ENCODE results near the gene TEX261.

The TEX261 gene

DNA sequence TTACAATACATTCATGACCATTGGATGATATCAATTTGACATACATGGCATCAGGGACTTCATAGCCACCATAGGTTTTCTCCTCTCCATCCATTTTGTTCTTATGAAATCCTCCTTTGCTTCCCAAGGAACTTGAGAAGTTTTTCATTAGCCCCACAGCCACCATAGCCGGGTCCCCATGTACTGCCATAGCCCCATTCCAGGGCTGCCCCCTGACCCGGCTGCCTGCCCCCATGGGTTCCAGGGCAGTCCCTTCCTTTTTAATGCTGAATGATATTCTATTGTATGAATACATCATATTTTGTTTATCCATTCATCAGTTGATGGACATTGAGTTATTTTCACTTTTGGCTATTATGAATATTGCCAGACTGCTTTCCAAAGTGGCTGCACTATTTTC is 38.5 kb downstream of the TEX261 start:
- DNase-seq (ENCODE audit: extremely low read depth, low read depth): no peak
- TF ChIP-seq, protein P1, sequence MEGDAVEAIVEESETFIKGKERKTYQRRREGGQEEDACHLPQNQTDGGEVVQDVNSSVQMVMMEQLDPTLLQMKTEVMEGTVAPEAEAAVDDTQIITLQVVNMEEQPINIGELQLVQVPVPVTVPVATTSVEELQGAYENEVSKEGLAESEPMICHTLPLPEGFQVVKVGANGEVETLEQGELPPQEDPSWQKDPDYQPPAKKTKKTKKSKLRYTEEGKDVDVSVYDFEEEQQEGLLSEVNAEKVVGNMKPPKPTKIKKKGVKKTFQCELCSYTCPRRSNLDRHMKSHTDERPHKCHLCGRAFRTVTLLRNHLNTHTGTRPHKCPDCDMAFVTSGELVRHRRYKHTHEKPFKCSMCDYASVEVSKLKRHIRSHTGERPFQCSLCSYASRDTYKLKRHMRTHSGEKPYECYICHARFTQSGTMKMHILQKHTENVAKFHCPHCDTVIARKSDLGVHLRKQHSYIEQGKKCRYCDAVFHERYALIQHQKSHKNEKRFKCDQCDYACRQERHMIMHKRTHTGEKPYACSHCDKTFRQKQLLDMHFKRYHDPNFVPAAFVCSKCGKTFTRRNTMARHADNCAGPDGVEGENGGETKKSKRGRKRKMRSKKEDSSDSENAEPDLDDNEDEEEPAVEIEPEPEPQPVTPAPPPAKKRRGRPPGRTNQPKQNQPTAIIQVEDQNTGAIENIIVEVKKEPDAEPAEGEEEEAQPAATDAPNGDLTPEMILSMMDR (IDR thresholded peaks at IDR 0.05; ENCODE audit: low read depth, low read length, missing control alignments): no peak
- H3K4me3 ChIP-seq (replicated peaks; ENCODE audit: low read depth, low read length): no peak overlapping the region

DNA sequence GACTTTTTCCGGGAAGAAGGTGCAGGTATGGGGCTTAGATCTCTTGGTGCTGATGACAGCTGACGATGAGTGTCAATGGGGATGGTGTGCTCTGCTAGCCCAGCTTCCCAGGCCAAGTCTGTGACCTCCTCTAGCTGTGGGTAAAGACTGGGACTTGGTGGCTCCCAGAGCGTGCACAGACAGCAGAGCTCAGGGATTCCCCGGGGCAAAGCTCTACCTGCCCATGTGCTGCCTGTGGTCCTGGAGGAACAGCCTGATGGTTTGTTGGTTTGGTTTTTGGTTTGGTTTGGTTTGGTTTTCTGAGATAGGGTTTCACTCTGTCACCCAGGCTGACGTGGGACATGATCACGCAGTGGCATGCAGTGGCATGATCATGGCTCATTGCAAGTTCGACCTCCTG is 39.8 kb downstream of the TEX261 start:
- H3K4me3 ChIP-seq (replicated peaks; ENCODE audit: low read depth, low read length): no peak overlapping the region
- TF ChIP-seq, protein P1 (IDR thresholded peaks at IDR 0.05; ENCODE audit: low read depth, low read length, missing control alignments): no peak
- DNase-seq (ENCODE audit: extremely low read depth, low read depth): no peak

DNA sequence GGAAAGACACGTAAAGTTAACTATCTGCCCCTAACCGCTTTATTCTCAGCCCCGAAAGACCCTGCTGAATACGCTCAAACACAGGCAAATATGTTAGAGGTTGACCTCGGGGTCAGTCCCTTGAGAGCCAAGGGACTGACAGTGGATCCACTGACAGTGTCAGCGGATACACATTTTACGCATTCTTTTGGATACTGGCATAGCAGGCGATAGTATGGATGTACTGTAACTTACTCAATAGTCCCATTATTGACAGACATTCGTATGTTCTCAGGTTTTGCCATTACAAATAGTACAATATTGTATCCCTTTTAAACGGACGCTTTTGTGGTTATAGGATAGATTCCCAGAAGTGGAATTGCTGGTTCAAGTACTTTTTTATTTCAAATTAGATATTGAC is 45.6 kb downstream of the TEX261 start:
- TF ChIP-seq, protein P1 (IDR thresholded peaks at IDR 0.05; ENCODE audit: low read depth, low read length, missing control alignments): no peak
- DNase-seq (ENCODE audit: extremely low read depth, low read depth): no peak
- no peak overlapping the region for H3K4me3 ChIP-seq (replicated peaks; ENCODE audit: low read depth, low read length)

DNA sequence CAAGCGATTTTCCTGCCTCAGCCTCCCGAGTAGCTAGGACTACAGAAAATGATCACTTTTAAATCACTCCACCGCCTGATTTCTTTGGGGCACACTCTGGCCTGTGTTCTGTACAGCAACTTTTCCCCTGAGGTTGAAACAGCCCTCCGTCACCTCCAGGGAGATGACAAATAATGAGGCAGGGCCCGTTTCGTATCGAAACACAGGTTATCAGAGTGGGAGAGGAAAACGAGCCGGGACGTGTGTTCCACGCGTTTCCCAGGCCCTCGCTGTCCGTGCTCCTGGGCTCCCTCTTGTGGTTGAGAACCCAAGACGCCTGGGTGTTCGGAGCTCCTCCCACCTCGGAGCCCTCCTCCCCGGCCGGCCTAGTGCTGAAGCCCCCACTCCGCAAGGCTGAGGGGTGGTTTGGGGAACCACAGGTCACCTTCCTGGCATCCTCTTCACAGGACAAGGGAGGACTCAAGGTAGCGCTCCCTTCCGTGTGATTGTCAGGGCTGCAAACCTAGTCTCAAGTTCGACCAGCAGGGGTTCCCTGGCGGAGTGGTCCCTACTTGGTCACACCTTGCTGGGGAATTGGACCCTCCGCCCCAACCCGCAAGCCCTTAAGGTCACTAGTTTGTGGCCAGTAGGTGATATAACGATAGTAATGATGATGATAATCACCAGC is 46.2 kb downstream of the TEX261 start:
- TF ChIP-seq, protein P1 (IDR thresholded peaks at IDR 0.05; ENCODE audit: low read depth, low read length, missing control alignments): peak; percentile 95
- peak; percentile 44 for DNase-seq (ENCODE audit: extremely low read depth, low read depth)
- H3K4me3 ChIP-seq (replicated peaks; ENCODE audit: low read depth, low read length): peak overlapping the region; percentile 53

DNA sequence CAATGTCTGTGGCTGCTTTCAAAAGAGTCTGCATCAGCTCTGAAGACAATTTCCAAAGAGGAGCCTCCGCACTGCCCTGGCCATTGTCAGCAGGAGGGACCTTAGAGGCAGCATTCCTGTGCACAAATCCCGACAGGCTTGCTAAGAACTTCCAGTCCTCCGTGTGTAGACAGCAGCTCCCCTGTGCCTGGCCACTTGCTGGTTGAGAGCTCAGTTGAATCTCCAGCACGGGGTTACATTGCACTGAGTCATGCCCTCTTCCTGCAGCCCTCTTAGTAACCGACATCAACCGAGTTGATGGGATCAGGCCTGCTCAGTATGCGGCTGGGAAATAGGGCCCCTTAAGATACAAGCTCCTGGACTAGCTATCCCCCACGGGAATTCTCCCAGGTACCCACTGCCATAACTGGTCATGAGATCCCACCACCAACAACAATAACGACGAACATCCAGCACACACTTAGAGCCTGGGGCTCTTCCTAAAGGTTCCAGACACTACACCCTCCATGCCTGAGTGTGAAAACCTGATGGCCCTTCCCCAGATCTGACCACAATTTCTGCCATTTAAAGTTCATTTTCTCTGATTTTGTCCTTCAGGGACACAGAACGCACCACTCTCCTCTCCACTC is 47.0 kb downstream of the TEX261 start:
- TF ChIP-seq, protein P1 (IDR thresholded peaks at IDR 0.05; ENCODE audit: low read depth, low read length, missing control alignments): no peak
- DNase-seq (ENCODE audit: extremely low read depth, low read depth): peak; percentile 31
- H3K4me3 ChIP-seq (replicated peaks; ENCODE audit: low read depth, low read length): peak overlapping the region; percentile 53

DNA sequence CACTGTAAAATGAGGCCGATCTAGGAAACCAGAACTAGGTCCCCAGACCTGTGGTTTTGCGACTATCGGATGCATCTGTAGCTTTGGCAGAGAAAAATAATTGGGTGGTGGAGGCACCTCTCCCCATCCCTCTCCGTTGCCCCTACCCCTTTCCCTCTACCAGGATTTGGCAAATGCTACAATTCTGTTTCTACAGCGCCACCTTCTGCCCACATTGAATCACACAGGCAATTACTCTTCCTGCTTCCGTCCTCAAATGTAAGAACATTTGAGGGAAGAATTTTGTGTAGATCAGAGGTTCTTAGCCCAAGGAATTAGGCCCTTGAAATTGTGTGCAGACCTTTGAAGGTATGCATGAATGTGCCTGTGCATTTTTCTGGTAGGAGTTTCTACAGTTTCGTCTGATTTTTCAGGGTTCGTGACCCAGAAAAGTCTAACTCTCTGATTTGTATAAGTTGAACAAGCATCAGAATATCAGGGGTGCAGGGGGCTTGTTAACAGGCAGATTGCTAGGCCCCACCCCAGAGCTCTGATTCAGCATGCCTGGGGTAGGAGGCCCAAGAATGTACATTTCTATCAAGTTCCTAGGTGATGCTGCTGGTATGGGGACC is 47.7 kb downstream of the TEX261 start:
- peak; percentile 33 for DNase-seq (ENCODE audit: extremely low read depth, low read depth)
- peak overlapping the region; percentile 53 for H3K4me3 ChIP-seq (replicated peaks; ENCODE audit: low read depth, low read length)
- TF ChIP-seq, protein P1 (IDR thresholded peaks at IDR 0.05; ENCODE audit: low read depth, low read length, missing control alignments): peak; percentile 76
